Fibroblast of gingiva (primary cell): ENCODE data around the gene SLC4A8.

Source experiments
- DNase-seq: peaks from one replicate; pipeline ENCODE4 v3.0.0-alpha.2; 2011; ENCODE audit warnings: low read depth

Gene SLC4A8

DNA sequence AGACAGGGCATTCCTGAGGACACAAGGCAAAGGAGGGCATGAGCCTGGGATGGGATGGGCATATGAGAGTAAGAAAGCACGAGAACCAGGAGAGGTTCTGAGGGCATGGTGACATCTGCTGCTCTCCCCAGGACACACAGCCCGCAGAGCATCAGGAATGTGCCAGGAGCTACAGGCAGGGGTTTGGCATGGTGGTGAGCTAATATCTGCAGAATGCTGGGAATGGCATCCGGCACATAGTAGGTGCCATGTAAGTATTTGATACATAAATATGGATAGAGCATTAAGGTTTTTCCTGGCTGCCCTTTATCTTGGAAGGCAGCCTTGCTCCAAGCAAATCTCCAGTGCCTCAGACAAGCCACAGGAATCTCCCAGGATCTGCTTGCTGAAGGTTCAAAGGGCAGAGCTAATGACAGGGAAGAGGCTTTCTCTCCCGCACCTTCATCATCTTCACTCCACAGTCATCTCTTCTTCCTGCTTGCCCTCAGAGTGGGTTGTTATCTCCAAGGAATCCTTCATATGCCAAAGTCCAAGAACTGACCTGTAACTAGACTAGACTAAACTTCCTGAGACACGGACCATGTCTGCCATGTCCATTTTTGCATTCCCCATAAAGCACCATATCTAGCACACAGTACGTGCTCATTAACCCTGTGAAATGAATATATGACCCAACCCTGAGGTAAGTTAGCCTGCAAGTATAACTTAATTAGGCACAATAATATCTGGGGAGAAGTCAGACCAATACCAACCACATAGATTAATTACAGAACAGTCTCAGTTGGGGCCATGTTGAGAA lies 104.4 kb downstream of the SLC4A8 start:
- no peak for DNase-seq

- DNase-seq = no peak
These were observed 105.0 kb downstream of the SLC4A8 start for GRCh38 chr12:51529651-51529970.

DNA sequence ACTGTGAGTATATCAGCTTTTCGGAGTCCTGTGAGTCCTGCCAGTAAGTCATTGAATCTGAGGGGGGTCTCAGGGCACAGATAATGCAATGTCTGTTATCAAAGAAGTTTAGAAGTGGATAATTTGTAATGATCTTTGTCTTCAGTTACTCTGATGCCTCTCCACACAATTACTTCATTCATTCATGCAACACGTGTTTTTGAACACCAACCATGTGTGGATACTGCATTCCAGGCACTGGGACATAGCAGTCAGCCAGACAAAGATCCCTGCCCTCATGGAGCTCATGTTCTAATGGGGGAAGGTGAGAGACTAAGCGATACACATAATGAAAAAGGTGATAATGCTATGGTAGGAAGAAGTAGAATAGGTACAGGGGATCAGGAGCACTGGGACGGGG lies 105.6 kb downstream of the SLC4A8 start:
- no peak for DNase-seq

DNA sequence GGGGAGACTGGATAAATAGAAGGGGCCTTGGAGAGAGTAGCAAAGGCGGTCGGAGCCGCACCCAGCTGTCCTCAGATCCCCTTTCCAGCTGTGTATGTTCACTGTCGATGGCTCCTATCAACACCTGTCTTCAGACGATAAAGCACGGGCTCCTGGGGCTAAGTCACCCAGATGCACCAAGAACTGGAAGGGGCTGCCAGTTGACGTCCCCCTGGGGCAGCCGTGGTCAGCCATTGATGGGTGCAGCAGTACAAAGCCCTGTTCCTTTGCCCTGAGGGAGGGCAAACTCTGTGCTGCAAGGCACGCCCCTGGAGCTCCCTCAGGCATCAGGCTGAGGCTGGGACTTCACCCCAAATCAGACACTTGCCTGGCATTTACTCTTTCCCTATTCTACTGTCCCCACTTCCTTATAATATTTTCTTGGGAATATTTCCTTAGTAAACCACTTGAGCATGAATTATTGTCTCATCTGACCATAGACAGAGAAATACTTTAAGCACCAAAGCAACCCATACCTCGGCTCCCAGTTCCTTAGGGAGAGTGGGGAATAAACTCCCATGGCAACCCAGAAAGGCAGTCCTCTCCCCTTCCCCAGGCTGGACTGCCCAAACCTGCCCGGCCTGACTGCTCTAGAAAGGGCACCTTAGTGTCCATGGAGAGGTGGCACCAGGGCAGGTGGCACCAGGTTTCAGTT lies 106.8 kb downstream of the SLC4A8 start:
- DNase-seq = no peak

DNA sequence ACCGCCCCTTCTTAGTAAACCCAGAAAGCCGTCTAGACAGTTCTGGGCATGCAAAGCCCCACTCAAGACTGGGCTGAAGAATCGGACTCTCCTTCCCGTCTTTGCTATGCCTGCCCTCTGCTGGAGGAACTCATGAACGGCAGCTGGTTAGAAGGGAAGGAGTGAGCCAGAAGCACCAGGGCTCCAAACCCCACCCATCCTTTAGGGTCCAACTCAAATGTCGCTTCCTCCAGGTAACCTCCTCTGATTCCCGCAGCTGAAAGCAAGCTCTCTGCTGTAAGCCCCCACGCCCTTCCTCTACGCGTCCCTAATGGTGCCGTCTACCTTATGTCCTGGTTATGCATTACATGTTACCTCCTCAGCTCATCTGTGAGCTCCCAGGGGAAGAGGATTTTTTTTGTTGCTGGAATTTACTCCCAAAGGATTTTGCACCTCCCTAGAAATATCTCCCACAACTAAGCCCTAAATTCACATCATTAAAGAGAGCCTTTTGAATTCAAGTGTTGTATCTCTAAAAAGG lies 107.4 kb downstream of the SLC4A8 start:
- peak; percentile 63 for DNase-seq

DNA sequence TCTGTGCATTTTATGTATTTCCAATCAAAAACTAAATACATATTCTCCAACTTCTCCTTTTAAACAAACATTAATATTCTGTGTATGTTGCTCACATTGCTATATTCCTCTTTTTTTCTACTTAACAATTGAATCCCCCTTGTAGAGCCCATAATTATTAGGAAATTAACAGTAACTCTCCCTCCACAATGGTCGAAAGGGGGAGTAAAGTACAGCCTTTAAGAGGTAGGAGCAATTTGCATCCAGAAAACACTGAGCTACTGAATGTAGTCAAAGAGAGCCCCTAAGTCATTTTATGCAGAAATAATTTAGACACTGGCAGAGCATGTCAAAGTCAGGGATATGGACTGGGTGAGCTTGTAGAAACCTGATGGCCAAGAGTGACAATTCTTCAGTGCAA lies 109.2 kb downstream of the SLC4A8 start:
- no peak for DNase-seq

DNA sequence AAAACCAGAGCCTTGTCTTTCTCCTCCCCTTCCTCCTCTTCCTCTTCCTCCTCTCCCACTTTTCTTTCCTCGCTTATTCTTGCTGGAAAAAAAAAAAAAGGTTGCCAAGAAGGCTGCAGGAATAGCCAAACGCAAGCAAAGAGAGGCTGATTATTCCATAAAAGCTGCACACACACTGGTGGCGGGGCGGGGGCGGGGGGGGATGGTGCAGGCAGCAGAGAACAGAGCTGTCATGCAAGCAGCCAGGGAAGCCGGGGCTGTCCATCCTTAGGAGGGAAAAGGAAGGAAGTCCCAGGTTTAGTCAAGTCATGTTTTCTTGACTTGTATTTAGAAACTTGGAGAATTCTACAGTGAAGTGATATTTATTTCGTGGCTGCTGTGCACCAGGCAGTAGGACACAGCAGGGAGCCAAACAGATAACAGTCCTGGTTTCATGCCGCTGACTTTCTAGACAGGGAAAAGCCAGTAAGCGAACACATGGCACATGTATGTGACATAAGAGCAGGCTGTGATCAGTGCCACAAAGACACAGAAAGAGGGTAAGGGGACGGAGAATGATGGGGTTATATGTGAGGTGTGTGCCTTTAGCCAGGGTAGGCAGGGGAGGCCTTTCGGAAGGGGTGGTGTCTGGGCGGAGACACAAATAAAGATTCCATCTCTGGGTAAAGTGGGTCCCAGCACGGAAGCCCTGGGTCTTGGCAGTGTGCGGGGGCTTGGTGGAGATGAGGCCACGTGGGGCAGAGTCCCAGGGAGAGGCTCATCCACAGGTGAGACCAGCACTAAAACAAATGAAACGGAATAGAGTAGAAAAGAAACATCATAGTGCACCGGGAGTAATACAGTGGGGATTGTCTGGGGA lies 109.8 kb downstream of the SLC4A8 start:
- no peak for DNase-seq

- no peak for DNase-seq
These were observed 111.5 kb downstream of the SLC4A8 start for GRCh38 chr12:51536159-51536558.

- no peak for DNase-seq
These were observed 113.5 kb downstream of the SLC4A8 start for GRCh38 chr12:51538149-51538548.

DNA sequence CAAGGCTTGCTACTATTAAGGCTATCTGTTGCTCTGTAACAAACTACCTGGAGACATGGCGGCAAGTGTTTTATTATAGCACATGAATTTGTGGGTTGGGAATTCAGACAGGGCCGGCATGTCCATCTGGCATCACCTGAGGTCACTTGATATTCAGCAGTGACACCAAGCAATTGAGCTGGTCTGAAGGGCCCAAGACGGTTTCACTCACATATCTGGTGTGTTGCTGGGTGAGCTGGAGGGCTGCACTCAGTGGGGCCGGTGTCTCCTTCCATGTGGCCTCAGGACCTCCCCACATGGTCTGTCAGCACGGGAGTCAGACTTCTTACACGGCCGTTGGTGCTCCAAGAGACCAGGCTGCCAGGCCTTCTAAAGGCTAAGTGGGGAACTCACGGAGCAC lies 114.0 kb downstream of the SLC4A8 start:
- DNase-seq = no peak

GRCh38 chr12:51540996-51541395 lies 116.4 kb downstream of the SLC4A8 start:
- no peak for DNase-seq

DNA sequence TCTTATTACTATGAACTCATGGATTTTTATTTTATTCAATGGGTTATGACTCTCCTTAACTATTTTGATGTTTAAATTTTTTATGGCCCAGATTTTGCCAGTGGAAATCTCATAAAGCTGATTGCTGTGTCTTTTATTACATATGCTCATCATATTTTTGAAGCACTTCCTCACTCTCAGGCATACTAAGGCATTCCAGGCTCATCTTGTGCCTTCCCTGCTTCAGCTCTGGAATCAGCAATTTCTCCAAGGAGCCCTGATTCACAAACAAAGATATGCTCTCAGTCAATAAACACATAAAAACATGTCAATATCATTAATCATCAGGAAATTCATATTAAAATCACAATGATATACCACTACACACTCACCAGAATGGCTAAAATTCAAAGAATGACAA lies 121.5 kb downstream of the SLC4A8 start:
- no peak for DNase-seq

DNA sequence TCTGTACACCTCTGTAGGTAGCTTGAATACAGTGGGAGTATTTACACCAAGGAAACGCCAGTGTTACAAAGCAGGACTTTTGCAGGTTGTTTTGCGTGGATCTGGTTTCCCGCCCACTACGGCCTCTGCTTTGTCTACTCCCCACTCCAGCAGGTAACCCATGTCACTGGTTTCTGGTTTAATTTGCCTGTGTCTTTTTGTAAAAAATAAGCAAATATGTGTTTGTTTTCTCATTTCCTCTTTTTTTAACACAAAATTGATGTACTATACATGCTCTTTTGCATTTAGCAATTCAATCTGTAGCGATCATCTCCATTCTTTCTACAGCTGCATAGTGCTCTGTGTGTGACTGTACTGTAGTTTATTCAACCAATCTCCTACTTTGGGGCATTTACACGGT lies 123.0 kb downstream of the SLC4A8 start:
- DNase-seq = no peak

DNA sequence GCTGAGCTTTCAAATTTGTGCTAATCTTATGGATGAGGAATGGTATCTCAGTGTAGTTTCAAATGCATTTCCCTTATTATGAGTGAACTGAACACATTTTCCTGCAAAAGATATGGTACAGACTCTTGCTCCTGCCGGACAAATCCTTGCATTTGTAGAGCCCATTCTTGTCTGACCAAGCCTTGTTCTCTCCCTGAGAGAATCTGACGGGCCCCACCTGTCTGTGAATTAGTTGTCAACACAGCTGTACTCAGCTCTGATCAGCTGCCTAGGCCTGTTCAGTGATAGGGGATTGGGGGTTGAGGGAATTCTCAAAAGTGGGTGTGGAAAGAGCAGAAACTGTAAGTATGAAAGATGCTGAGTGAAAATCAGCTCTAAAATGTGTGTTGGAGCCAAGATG lies 123.6 kb downstream of the SLC4A8 start:
- no peak for DNase-seq

DNA sequence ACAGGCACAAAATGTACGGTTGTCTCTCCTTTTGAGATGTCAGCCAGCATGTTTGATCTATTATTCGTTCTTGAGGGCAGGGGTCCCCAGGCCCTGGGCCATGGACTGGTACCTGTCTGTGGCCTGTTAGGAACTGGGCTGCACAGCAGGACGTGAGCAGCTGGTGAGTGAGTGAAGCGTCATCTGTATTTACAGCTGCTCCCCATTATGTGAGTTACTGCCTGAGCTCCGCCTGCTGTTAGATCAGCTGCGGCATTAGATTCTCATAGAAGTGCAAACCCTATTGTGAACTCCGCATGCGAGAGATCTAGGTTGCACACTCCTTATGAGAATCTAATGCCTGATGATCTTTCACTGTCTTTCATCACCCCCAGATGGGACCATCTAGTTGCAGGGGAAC lies 125.0 kb downstream of the SLC4A8 start:
- DNase-seq = peak; percentile 31
